ENCODE data around the gene C2CD4D. TPM values are rescaled to one million over a fixed set of nuclear protein-coding genes. Genes with fewer than 3 reads are reported as not detected.
"Not testable (repeated sequence)": the region's sequence is repeated elsewhere in the genome, so short reads cannot be mapped to it uniquely, and the experiment has no call there.

Gene C2CD4D
- total RNA-seq, 2 experiments from 2014 or later = 1.5 to 1.7 TPM

DNA sequence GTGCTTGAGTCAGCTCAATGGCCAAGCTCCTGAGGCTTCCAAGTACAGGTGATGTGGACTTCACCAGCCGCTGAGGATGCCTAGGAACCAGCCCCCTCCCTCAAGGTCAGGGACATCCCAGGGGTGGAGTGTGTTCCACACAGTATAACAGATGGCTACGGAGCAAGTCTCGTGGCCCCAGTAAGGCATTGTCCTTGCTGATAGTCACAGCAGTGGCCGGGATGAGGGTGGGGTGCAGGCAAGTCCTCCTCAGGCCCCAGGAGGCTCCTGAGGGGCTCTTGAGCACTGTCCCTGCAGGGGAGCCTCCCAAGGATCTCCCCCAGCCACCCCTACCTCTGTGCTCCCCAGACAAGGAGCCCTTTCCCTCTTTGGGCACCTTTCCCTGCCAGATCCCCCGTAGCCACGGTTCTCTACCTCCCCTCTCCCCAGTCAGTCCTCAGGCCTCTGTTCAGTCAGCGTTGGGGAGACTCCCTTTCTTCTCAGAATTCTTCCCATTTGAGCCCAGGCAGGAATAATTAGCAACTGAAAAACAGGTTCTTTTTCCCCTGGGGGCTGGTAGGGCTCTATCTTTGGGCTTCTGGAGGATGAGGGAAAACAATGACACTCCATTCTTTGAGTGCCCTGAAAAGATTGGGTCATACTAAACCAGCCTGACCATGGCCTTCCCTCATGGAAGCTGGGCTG is 21.0 kb upstream of the C2CD4D start:
- ChIA-PET POLR2A (no interaction called here), CTCF (no interaction called here)

DNA sequence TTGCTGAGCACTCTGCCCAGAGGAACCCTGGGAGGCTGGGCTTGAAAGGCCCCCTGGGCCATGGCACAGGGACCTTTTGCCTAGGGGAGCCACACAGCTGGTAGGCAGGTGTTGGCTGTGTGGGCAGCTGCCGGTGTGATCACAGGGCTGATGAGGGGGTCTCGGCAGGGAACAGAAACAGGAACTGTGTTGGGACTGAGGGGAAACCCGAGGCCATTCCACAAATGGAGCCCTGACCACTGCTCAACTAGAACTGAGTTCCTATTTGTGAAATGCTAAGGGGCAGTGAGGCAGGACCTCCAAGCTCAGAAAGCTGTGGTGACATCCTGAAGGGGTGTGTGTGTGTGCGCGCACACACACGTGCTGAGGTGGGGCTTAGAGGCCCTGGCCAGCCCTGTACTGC is 20.3 kb upstream of the C2CD4D start:
- CTCF ChIA-PET = no interaction called here
- POLR2A ChIA-PET = no interaction called here

DNA sequence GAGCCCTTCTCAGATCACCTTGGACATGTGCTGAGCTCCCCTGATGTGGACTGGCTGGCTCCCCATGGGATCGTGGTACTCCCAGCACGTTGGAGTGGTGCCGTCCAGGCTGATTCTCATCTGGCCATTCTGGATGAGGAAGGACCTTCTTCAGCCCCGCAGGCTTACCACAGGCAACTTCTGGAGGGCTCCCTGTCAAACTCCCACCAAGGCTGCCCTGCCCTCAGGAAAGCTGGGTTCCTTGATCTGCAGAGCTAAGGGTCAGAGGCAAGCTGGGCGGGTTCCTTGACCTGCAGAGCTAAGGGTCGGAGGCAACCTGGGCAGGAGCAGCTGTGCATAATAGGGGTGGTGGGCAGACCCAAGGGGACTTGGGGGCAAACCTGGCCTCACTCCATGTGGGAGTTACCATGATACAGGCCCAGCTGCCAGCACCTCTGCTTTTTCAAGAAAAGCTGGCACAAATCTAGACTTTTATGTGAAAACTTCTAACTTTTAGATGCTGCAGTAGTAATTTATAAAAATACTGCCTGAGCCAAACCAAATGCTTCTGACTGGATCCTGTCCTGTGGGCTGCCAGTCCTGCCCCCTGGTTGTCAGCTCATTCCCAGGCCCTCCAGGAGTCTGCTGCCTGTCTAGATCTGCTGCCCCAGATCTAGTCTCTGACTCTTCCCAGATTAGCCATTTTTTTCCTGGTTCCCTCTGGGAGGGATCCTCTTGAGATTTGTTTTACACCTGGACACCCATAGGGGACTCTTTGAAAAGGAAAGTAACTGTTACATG is 19.5 kb upstream of the C2CD4D start:
- ChIA-PET POLR2A (no interaction called here), CTCF (no interaction called here)

DNA sequence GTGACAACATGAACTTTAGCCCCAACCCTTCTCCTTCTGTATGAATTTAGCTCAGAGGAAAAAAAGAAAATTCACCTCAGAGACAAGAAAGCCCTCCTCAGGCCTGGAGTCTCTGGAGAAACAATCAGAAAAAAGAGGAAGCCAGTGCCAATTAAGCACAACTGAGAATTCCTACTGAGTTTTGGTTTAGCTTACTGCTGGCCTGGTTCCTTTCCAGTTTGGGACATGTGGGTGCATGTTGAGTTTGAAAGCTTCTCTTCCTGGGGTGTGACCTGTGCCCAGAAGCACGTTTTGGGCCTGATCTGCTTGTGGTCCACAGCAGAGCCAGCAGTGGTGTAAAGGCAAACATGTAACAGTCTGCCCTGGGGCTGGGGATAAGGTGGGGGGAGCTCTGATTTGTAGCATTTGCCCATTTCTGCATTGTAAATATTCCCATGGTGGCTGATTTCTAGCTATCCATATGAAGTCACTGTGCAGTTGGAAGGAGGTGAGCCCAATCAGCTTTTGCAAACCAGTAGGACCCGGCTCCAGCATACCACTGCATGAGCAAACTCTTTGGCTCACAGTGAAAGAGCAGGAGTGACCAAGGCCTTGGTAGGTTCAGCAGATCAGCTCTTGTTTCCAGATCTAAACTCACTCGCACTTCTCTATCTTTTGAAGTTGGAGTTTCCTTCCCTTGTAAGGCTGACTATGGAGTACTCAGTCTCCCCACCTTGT is 18.6 kb upstream of the C2CD4D start:
- ChIA-PET POLR2A (no interaction called here), CTCF (interaction anchor here (0.6 to 1.5 kb wide), 3 partner anchors 10 to 74 kb away, joined by 3 to 5 read pairs (median 3); no protein-coding TSS in a partner anchor)

DNA sequence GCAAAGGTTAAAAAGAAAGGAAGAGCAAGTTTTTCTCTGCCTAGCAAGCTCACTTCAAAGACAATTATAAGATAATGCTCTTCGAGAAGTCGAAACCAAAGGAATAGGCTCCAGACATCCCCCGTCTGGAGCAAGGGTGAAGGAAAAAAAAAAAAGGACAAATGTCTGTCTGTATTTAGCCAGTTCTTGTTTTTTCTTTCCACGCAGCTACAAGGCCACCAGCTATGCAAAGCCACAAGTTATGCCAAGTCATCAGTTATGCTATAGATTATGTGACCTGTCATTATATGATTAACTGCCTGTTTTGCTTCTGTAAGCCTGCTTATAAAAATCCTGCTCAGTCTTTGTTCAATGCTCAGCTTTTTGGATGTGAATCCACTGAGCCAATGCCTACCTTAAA is 16.3 kb upstream of the C2CD4D start:
- ChIA-PET POLR2A (no interaction called here), CTCF (no interaction called here)

DNA sequence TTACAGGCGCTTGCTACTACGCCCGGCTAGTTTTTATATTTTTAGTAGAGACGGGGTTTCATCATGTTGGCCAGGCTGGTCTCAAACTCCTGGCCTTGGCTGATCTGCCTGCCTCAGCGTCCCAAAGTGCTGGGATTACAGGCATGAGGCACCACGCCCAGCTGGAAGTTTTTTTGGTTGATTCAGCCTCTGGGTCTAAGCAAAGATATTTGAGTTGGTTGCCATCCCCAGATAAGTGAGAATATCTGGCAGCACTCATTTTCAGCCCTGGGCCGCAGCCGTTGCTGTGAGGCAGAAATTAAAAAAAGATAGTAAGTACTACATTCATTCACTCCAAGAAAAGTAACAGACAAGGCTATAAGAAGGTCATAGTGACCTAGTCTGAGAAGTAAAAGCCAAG is 15.9 kb upstream of the C2CD4D start:
- POLR2A ChIA-PET = not testable (repeated sequence)

DNA sequence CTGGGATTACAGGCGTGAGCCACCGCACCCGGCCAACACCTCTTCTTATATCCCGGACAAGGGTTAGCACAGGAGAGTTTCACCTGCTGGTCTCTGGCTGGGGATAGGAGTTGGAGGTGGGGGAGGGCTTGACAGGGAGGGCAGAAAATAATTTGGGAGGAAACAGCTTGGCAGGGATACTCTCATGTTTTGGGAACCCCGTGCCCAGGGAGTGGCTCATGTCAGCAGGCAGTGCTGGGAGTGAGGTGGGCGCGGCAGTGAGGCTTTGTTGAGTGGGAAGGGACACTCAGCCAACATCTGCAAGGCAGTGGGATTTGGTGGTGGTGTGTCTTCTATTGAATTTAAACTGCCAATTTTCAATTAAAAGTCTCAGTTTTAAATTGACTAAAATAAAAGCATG is 15.0 kb upstream of the C2CD4D start:
- ChIA-PET POLR2A (interaction anchor here (0.7 kb wide), 1 partner anchor 84 kb away, joined by 3 read pairs; no protein-coding TSS in a partner anchor), CTCF (no interaction called here)

More for the DNA sequence above, 15.9 kb upstream of the C2CD4D start:
- CTCF ChIA-PET = not testable (repeated sequence)

DNA sequence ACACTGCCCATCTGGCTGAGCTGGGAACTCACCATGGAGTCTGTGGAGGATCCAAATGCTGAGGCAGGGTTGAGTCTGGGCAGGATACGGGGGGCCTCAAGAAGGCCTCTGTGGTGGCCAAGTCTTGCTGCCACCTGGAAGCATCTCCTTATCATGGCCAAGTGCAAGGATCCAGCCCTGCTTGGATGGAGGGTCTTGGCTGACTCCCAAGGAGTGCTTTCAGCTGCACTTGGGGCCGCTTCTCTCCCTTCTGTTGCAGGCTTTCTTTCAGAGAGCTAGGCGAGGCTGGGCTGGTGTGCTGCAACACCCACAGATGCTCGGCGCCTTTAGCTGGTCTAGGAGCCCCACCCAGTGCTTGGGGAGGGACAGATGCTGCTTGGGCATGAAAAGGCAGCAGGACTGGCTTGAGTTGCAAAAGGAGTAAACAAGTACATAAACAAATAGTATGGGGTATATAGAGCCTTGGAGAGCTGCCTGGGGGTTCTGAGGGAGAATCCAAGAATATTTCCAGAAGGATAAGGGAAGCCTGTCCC is 13.9 kb upstream of the C2CD4D start, which contains the start of gene THEM5:
Gene THEM5, minus strand, starts transcription at position 302 of the 533 bp plus-strand sequence. Its CDS starts 147 bp downstream, at position 155.
- ChIA-PET CTCF (interaction anchor here (0.6 to 1.1 kb wide), 2 partner anchors 12 to 13 kb away, joined by 3 to 5 read pairs; partner anchors contain the start of gene C2CD4D), POLR2A (no interaction called here)

DNA sequence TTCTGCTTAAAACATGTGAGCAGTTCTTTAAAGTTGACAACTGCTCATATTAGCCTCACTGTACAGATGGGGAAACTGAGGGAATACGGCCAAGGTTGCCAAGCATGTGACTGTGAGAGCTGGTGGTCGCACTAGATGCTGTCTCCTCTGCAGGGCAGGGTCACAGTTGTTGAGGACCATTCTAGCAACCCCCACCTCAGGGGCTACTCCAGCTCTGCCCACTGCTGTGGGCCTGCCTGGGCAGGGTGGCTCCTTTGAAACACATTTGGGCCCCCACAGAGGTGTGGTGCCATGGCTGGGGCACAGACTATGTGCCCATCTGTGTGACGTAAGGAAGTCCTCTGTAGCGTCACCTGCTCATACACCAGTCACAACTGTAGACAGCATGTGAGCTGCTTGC is 13.1 kb upstream of the C2CD4D start:
- ChIA-PET CTCF (no interaction called here), POLR2A (interaction anchor here (1.0 kb wide), 1 partner anchor 13 kb away, joined by 4 read pairs; the partner anchor contains the start of gene C2CD4D)

DNA sequence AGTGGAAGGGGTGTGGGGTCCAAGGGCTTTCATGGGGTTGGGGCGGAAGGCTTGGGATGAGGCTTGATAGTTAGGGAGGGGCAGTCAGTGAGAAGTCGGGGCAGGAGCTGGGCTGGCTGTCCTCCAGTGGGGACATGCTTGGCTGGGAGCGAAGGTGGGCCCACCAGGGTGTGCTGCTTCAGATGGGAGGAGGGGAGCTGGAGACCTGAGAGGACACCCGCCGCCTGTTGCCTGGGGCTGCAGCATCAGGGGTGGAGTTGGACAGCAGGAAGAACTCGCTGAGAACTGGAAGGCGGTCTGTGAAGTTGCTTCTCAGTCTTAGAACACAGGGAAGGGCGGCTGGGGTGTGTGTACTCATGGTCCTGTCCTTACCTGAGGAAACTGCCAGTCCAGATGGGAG is 12.3 kb upstream of the C2CD4D start:
- ChIA-PET POLR2A (interaction anchor here (1.0 kb wide), 1 partner anchor 12 kb away, joined by 4 read pairs; the partner anchor contains the start of gene C2CD4D), CTCF (interaction anchor here (0.6 kb wide), 1 partner anchor 27 kb away, joined by 3 read pairs; no protein-coding TSS in a partner anchor)

DNA sequence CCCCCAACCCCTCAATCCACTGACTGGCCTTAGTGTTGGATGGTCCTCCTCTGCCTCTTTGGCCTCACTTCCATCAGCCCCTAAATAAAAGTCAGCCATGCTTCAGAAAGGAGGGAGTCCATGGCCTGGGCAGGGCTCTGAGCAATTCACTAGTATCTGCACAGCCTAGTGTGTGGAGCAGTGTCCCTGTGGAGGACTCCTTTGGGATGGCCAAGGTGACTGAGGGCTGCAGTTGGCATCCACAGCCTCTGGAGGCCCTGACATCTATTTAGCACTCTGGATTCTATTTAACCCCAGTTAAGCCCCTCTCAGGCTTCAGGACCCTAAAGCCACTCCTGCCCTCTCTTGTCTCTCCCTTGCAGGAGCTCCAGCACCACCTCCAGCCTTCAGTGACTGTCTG is 10.3 kb upstream of the C2CD4D start:
- ChIA-PET CTCF (interaction anchor here (1.9 kb wide), 1 partner anchor 13 kb away, joined by 5 read pairs; no protein-coding TSS in a partner anchor), POLR2A (no interaction called here)

DNA sequence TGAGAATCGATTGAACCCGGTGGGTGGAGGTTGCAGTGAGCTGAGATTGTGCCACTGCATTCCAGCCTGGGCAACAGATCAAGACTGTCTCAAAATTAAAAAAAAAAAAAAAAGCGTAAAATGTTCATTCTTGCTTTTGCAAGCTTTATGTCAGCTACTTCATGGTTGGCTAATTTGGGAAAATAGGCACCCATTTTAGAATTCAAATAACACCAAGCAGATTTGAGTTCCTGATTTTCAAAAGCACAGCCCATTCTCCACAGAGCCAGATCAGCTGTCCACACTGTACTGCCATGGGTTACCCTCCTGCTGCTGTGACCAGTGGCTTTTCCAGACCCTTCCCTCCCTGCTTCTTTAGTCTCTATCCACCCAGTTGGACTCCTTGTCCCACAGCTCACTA is 9.5 kb upstream of the C2CD4D start:
- ChIA-PET CTCF (interaction anchor here (1.3 to 1.9 kb wide), 4 partner anchors 9 to 13 kb away, joined by 4 to 5 read pairs (median 4); partner anchors contain the start of gene C2CD4D), POLR2A (interaction anchor here (1.6 kb wide), 1 partner anchor 9 kb away, joined by 10 read pairs; the partner anchor contains the start of gene C2CD4D)

DNA sequence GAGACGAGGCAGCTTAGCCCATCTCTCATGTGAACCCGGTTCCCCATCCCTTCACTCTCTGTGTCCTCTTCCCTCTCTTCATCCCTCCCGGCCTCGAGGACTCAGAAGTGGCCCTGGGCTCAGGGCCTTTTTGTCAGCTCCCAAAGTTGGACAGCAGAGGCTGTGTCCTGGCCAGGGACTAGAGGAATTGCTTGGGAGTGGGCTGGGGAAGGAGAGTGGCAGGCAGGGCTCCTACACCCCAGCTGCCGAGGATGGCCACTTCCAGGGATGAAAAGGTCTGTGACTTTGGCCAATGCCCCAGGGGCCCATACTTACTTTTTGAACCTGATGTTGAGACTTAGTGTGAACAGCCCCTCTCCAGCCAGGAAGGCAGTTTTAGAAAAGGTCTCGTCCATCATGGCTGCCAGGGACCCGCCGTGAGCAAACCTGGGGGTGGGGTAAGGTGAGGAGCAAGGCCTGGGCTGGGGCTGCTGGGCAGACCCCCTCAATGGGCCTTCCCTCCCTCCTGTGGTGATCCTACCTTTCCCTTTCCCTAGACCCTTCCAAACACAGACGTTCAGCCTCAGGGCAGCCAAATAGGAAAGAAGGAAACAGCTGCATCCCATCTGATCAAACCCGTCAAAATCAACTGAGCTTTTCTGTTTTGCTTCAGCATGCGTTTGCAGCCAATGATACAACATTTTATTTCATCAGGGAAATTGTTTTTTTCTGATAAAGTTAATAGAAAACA is 8.4 kb upstream of the C2CD4D start:
- ChIA-PET POLR2A (interaction anchor here (1.6 kb wide), 1 partner anchor 8 kb away, joined by 10 read pairs; the partner anchor contains the start of gene C2CD4D), CTCF (interaction anchor here (1.3 to 1.9 kb wide), 4 partner anchors 8 to 12 kb away, joined by 4 to 5 read pairs (median 4); partner anchors contain the start of gene C2CD4D)

DNA sequence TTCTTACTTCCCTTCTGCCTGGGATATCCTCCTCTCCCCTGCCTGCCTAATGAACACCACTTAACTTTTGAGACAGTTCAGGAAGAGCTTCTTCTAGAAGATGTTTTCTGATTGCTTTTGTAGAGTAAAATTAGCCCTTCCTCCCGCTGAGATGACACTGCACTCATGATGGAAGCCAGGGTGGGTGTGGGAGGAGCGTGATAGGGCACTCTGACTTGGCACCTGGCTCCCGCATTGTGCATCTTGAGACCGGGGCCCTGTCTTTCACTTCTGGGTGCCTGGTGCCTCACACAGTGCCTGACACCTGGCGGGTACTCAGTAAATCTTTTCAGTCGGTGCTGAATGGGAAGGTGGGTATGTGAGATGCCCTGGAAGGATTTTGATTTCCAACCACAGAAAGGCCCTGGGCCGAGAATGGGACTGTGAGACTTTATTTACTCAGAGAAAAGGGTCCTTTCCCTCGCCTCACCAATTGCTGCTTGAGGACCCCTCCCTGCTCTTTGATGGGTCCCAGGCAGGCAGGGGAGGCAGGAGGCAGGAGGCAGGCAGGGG is 7.1 kb upstream of the C2CD4D start:
- POLR2A ChIA-PET = interaction anchor here (0.6 to 1.1 kb wide), 2 partner anchors 84 to 85 kb away, joined by 3 to 5 read pairs; partner anchors contain the start of gene MRPL9
- CTCF ChIA-PET = interaction anchor here (1.2 kb wide), 1 partner anchor 24 kb away, joined by 5 read pairs; no protein-coding TSS in a partner anchor

DNA sequence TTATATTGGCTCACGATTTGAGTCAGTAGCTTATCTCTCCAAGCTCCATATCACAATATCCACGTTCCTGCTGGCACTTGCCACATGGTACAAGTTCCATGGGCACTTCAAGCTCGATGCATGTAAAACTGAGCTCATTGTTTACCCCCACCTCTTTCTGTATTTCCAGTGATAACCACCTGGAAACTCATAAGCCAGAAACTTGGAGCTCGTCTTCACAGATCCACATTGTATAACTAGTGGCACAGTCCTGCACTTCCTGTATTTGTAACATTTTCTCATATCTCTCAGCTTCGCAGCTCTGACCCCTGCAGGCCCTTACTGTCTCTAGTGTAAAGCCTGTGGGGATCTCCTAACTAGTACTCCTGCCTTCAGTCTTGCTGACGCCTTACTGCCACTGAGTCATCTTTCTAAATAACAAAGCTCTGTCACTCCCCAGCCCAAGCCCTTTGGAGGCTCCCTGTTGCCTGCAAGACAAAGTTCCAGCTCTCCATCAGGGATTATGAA is 6.5 kb upstream of the C2CD4D start:
- POLR2A ChIA-PET = interaction anchor here (0.8 to 1.1 kb wide), 2 partner anchors 12 to 83 kb away, joined by 3 to 5 read pairs; partner anchors contain the start of gene MRPL9
- CTCF ChIA-PET = interaction anchor here (0.8 to 1.2 kb wide), 3 partner anchors 8 to 25 kb away, joined by 3 to 5 read pairs (median 3); no protein-coding TSS in a partner anchor

DNA sequence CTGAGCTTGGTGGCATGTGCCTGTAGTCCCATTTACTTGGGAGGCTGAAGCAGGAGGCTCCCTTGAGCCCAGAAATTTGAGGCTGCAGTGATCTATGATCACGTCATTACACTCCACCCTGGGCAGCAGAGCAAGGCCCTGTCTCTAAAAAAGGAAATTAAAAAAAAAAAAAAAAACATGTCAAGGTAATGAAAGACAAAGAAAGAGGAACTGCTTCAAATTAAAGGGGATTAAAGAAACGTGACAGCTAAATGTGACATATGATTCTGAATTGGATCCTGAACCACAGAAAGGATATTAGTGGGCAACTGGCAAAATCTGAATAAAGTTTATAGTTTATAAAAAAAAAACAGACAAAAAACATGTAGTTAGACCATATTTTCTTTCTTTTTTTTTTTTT is 3.8 kb upstream of the C2CD4D start:
- ChIA-PET POLR2A (interaction anchor here (0.7 kb wide), 1 partner anchor 654 kb away, joined by 3 read pairs; no protein-coding TSS in a partner anchor), CTCF (interaction anchor here (0.7 kb wide), 2 partner anchors 79 to 184 kb away, joined by 3 to 4 read pairs; no protein-coding TSS in a partner anchor)

DNA sequence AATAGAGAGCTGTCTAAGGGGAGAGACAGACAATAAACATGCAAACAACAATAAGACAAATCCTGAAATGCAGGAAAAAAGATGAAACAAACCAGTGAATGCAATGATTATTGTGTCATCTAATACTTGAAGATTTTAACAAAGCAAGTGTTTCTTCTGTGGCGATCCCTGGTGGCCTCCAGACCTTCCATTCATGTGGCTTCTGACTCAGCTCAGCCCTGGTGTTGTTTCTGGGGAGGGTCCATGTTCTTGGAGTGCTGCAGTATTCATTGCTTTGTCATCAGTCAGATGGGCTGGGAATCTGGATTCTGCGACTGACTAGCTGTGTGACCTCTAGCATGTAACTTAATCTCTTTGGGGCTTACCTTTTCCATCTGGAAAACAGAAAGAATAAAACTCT is 1.5 kb upstream of the C2CD4D start:
- POLR2A ChIA-PET = interaction anchor here (1.5 to 2.3 kb wide), 2 partner anchors 7 to 11 kb away, joined by 4 to 10 read pairs; no protein-coding TSS in a partner anchor
- CTCF ChIA-PET = no interaction called here
